Measurements from ENCODE around the gene REX1BD.

GRCh38 chr19:18639706-18640243, 51.2 kb downstream of the REX1BD start:
- TF ChIP-seq EZH2 (IDR thresholded peaks at IDR 0.05; ENCODE audit: borderline replicate concordance, low read depth, low read length, severe bottlenecking) (no peak), CTCF (IDR thresholded peaks at IDR 0.05; ENCODE audit: borderline replicate concordance, extremely low read depth, low read length, poor library complexity, severe bottlenecking) (no peak)
